ENCODE data around the gene CLIP1.
"Not testable (repeated sequence)": the region's sequence is repeated elsewhere in the genome, so short reads cannot be mapped to it uniquely, and the experiment has no call there.

Gene CLIP1

DNA sequence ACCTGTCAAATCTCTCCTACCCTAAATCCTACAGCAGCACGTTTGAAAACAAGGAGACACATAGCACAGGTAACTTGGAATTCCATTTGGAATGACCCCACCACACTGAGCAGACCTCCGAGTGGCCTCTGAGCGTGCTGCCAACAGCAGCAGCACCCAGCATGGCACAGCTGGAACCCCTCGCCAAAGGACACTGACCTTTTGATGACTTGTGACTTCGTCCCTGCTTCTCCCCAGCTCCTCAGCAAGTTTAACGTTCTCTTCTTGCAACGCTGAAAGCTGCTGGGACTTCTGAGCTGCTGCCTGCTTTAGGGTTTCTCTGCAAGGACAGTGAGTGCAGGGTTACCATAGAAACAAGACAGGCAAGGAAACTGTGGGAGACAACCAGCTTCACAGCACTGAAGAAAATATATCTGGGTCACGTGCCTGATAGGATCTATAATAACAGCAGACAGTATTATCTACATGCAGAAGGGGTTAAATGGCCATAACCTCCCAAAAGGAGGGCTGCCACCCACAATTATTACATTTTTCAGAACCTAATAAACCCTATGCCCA lies 112.8 kb downstream of the CLIP1 start:
- DNase-seq: no peak

DNA sequence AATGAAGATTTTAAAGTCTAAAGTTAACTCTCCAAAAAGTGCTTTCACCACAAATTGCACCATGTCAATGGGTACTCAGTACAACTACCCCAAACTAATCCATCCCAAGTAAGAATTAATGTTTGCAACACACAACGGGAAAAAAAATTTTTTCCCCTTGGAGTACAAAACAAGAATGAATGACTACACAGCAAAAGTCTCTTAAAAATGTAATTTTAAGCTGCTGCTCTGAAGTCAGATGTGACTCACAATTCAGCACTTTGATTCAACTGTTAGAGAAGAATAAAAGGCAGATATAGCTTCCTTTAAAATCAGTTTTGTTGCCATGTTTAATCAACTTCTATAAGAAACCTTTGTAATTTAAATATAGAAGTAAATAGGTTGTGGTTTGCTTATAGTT lies 113.7 kb downstream of the CLIP1 start:
- no peak for DNase-seq

DNA sequence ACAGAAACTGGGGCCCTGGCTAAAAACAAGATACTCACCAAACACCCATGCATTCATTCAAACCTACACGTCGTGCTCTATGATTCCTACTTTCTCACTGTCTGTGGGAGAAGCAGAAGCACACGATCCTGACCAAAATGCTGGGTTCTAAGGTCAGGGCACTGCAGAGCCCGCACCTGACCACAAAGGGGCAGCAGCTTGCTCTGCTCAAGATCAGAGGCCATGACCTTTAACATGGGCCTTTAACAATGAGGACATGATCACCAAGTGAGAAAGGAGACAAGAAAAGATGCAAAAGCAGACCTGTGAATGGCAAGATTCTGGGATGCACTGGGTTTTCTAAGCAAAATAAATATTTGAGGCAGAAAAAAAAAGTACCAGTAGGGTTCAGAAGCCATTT lies 116.1 kb downstream of the CLIP1 start:
- DNase-seq: no peak

DNA sequence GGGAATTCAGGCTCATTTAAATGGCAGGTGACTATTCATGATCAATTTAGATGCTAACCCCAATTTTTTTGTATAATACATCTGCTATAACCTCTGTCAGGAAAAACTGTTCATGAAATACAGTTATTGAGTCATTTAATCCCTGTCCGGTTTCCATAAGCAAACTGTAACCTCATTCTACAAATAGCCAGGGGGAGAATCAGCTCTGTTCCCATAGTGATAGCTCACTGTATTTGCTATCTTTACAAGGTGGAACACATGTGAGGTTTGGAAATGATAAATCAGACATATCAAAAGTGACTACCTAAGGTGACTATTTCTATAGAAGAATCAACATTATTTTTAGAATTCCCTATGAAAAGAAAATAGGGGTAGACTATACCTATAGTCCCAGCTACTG lies 117.5 kb downstream of the CLIP1 start:
- no peak for DNase-seq

DNA sequence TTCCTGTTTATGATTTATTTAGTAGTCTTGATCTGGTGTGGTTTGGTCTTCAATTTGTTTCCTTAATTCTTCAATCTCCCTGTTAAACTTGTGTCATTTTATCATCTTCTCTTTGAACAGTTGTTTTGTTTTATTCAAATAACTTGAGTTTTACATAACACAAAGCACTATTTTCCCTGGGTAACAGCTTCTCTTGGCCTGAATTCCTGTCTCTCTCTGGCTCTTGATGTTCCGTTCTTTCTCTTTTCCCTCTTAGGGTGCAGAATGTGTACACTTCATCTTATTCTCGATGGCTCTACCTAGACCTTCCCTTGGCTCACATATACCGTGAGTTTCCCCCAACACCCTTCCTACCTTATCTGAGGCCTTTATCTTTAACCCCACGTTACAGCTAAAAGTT lies 119.4 kb downstream of the CLIP1 start:
- no peak for DNase-seq

DNA sequence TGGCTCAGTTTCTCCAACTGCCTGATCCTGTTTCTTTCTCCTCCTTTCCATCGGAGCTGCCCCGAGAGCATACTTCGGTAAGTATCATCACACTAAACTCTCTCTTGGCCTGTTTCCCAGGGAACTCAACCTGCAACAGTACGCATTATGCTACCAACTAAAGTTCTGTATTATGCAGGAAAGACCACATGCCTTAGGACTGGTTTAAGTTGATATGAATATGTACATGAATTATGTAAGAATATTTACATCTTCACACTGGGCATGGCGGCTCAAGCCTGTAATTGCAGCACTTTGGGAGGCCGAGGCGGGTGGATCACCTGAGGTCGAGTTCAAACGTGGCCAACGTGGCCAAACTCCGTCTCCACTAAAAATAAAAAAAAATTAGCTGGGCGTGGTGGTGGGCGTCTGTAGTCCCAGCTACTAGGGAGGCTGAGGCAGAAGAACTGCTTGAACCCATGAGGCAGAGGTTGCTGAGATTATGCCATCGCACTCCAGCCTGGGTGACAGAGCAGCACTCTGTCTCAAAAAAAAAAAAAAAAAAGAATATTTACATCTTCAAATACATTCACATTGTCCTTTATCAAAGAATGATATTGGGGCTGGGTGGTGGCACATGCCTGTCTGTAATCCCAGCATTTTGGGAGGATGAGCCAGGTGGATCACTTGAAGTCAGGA lies 124.3 kb downstream of the CLIP1 start:
- DNase-seq: no peak

DNA sequence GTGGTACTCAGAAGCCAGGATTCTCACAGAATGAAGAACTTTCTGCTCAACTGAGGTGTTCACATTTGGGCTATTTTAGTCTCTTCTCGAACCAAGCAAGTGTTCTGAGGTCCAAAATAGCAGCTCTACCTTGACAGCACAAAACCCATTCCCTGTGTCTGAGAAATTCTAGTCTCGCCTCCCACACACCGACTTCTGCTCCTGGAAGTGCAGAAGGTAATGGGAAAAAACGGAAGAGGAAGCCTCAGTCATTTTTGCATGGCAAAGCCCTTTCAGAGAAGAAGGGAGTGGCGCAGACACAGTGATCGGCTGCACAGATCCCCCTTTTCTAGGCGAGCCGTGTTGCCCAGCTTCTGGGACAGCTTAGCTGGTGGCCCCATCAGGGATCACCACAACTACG lies 125.0 kb downstream of the CLIP1 start:
- no peak for DNase-seq

DNA sequence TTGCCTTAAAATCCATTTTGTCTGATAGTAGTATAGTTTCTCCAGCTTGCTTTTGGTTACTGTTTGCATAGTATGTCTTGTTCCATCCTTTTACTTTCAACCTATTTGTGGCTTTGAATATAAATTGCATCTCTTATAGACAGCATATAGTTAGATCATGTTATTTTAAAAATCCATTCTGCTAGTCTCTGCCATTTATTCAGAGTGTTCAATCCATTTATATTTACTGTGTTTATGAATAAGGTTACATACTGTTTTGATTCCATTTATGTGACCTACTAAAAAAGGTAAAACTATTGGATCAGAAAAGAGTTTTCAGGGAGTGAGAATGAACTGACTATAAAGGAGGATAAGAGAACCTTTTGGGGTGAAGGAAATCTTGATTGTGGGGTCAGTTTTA lies 126.6 kb downstream of the CLIP1 start:
- DNase-seq: no peak

DNA sequence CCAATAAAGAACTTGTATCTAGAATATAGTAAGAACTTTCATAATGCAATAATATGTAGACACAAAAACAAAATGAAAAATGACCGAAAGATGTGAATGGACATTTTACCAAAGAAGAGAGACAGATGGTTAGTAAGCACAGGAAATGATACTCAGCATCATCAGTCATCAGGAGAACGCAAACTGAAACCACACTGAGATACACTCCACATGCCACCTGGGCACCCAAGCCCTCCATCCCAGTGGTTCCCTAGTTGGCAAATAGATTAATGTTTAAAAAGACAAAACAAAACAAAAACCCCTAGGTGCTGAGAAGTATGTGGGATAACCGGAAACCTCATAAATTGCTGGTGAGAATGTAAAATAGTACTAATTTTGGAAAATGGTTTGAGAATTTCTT lies 129.4 kb downstream of the CLIP1 start:
- no peak for DNase-seq

DNA sequence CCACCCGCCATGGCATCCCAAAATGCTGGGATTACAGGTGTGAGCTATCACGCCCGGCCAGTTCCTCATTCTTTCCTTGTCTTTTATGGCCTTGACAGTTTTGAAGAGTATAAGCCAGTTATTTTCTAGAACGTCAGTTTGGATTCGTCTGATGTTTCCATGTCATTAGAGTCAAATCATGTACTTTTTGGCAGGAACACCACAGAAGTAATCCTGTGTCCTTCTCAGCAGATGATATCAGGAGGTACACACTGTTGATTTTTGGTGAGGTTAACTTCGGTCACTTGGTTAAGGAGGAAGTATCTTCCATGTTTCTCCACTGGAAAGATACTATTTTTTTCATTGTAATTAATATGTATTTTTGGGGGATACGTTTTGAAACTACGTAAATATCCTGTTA lies 131.0 kb downstream of the CLIP1 start:
- DNase-seq: no peak

DNA sequence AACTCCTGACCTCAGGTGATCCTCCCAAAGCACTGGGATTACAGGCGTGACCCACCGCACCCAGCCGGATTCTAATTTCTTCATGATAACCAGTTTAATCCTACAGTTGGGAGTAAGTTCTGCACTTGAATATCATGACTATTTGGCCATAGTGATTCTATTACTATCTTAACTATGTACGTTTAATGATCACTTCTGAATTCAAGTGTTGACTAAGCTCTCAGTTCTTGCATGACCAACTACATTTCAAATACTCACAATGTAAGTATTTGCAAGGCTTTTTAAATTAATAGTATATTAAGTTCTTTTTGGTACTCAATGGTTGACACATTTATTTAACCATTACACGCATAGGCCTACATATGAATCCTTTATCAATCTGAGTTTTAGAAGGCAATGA lies 138.8 kb downstream of the CLIP1 start:
- DNase-seq: no peak

DNA sequence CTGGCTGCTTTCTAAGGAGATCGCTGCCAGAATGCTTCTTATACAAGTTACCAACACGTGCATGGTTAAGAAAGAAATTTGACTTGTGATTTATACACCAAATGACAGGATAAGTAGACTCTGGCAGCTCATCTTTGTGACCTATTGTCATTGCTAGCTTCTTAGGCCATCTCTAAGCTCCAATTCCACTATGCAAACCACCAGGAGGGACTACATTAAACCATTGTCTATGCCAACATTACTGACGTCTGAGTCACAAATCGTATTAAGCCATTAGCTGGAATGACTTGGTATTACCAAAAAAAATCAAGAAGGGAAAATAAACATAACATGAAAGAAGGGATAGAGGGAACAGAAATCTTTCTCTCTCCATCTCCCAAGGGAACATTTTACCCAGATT lies 140.4 kb downstream of the CLIP1 start:
- no peak for DNase-seq

DNA sequence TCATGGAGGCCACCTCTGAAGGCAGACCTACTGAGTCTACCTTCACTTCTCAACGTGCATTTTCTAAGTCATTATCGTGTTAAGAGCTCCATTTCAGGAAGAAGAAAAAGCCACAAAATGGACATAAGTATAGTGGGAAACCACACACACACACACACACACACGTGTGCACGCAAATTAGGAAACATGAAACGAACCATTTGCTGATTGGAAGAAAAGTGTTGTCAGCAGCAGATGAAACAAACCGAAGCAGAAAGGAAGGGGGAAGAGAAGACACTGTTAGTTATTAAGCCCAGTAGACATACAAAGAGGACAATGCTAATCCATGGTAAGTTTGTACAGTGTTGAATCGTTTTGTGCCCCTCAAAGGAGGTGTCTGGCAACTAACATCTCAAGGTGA lies 146.2 kb downstream of the CLIP1 start:
- no peak for DNase-seq

DNA sequence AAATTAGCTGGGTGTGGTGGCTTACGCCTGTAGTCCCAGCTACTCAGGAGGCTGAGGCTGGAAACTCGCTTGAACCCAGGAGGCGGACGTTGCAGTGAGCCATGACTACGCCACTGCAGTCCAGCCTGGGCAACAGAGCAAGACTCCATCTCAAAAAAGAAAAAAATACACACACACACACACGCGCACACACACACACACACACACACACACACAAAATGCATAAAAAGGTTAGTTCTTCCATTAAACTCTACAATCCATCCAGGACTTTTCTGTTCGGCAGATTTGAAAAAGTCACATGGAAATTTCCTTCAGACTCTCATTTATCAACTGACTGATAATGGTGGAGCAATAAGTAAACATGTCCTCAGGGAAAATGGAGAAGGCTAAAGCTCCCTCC lies 147.0 kb downstream of the CLIP1 start:
- DNase-seq: no peak

DNA sequence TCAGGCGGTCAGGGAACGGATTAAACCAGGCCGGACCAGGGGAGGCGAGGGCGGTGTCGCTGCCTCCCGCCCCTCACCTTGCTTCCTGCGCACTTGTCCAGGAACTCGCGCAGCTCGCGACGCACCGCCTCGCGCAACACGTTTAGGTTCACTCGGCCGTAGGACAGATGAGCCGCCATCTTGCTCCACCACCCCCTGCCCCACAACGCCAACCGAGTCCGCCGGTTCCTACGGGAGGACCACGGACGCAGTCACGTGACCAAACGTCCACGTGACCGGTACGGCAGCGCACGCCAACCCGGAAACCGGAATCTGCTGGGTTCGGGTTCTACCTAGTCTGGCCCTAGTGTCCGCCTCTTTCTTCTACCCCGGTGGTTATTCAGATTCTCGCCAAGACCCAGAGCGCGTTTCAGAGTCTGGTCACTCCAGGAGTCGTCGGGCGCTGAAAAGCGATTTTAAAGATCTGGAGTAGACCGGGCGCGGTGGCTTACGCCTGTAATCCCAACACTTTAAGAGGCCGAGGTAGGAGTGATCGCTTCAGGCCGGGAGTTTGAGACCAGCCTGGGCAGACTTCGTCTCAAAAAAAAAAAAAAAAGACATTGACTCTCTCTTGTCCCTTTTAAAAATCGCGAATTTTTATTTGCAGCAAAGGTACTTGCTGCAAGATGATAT lies 156.1 kb downstream of the CLIP1 start, which contains the start of gene VPS33A:
VPS33A (minus strand) TSS at position 265 of the 672 bp plus-strand sequence; CDS start at position 179, 86 bp downstream.
- DNase-seq: peak; percentile 95

DNA sequence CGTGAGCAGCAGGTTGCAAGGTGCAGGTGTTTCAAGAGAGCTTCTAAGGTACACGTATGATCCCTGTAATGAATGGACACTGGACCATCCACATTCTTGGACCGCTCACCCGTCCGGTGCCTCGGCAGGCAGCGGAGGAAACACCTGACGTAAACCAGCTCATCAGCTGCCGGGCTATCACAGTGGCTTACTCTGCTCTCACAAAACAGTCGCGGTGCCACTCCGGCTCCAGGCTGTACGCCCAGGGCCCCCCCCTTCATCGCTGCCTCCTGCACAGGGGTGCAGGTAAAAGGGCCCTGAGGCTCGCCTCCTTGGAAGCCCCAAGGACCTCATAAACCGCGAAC lies 156.6 kb downstream of the CLIP1 start:
- no peak for DNase-seq

DNA sequence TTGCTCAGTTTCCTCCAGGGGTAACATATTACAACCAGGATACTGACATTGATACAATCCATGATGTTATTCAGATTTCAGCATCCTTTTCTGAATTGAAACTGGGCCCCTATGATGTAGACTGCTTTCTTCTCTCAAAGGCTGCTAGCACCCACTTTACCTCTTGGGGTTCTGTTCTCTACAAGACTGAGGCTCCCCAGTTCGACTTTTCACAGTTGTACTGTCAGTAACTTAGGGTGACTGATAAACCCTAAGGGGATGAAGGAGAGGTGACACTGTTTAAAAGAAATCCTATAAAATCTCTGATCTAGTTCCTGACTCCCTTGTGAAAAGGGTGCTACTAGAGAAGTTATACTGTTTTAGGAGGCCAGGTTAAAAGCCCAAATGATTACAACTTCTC lies 157.0 kb downstream of the CLIP1 start:
- peak; percentile 43 for DNase-seq

DNA sequence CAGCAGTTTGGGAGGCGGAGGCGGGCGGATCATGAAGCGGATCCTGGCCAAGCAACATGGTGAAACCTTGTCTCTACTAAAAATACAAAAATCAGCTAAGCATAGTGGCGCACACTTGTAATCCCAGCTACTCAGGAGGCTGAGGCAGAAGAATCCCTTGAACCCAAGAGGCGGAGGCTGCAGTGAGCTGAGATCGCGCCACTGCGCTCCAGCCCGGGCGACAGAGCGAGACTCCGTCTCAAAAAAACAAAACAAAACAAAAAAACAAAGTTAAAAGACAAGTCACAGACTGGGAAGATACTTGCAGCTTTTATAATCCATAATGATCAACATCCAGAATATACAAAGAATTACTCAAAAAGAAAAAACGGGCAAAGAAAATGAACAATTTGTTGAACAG lies 161.7 kb downstream of the CLIP1 start:
- not testable (repeated sequence) for DNase-seq

DNA sequence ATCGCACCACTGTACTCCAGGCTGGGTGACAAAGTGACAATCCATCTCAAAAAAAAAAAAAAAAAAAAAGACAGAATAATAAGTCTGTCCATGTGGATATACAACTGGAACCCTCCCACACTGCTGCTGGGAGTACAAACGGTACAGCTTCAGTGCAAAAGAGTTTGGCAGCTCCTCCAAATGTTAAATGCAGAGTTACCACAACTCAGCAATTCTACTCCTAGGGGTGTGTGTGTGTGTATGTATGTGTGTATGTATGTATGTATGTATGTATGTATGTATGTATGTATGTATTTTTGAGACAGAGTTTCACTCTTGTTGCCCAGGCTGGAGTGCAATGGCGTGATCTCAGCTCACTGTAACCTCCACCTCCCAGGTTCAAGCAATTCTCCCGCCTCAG lies 163.5 kb downstream of the CLIP1 start:
- DNase-seq: not testable (repeated sequence)

DNA sequence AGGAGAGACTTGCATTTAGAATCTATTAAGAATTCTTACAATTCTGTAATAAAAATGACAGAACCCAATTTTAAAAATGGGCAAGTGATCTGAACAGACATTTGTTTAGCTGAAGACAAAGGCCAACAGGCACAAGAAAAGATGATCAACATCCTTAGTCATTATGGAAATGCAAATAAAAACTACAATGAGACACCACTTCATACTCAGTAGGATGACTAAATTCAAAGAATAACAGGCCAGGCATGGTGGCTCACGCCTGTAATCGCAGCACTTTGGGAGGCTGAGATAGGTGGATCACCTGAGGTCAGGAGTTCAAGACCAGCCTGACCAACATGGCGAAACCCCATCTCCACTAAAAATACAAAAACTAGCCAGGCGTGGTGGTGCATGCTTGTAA lies 164.0 kb downstream of the CLIP1 start:
- not testable (repeated sequence) for DNase-seq

DNA sequence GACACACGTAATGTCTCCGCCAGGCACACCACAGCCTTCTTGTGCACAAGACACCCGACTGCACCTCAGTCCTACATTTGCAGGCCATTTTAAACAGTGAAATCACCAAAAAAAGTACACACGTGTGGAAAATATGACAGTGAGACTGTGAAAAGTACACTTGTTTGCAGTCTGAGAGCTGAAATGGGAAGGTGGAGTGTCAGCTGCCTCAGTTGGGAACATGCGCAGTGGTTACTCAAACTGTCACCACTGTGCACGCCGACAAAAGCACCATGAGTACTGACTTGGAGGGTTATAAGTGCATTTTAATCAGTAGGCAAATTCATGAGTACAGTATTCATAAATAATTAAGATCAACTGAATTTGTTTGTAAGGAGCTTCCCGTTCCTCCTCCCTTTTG lies 171.9 kb downstream of the CLIP1 start:
- no peak for DNase-seq

DNA sequence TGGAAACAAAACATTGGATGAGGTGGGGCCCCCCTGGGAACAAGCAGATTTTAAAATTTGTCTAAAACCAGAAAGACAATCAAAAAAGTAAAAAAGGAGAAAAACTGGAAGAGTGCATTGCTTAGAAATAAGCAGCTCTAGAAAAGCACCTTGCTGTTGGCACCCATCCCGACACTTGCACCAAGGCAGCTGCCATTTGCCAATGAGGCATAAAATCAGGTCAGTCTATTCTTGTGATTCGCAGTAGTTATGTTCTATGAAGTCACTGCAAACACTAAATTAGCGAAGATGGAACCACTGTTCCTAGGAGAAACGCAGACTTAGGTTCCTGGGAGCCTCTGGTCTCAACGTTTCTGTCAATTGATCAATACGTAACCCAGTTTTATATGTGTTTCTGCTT lies 172.4 kb downstream of the CLIP1 start:
- no peak for DNase-seq

DNA sequence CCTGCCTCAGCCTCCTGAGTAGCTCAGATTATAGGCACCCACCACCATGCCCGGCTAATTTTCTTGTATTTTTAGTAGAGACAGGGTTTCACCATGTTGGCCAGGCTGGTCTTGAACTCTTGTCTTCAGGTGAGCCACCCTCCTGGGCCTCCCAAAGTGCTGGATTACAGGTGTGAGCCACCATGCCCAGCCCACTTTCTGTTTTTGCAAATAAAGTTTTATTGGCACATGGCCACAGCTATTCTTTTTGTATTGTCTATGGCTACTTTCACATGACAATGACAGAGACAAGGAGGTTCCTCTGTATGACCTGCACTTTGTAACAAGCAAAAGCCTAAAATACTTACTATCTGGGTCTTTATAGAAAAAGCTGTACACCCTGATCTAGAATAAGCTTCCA lies 176.9 kb downstream of the CLIP1 start:
- peak; percentile 18 for DNase-seq

DNA sequence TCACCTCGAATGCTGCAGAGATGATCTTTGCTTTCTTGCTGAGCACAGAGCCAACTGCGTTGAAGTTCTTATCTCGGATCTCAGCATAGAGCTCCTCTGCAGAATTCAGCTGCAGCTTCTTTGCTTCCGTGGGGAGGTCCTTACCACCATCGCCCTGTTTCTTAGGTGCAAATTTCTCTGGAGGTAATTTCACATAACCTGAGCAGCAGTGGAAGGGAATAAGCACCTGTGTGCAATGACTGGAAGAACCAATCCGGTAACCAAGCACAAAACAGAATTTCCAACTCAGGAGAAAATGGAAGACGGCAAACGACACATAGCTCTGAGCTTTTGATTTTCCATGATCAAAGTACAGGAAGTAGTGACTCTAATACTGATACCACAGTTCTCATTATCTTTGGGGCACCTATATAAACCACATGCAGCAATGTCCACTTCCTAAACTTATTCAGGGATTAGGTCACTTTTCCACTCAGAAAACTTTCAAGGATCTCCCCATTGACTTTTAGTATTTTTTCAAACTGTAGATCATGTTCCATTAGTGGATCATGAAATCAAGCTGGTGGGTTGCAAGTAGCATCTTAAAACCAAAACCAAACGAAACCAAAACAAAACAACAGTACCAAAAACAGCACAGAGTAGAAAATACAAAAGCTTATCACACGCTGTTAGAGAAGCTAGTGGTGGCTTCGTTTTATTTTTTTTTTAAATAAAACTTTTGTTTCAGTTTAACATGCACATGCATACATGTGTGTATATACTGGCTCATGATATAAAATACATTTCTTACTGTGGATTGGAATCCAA lies 177.7 kb downstream of the CLIP1 start:
- peak; percentile 58 for DNase-seq
